Esophagus squamous epithelium (tissue), 4 donors: ENCODE results near the gene LPP.

Source experiments
- CTCF ChIP-seq, 6 experiments: fragments of 450-650 bp in 4 of 6; fragments of 200-600 bp in 2 of 6; sonication (generic) in 2 of 6; IDR thresholded peaks; one replicate each; pipeline ENCODE4 v1.5.1; 2016 to 2019; ENCODE audit warnings: antibody characterized with exemption in 6 of 6, mild to moderate bottlenecking in 4 of 6, moderate library complexity in 4 of 6
- POLR2A ChIP-seq, 4 donors: fragments of 450-650 bp; IDR thresholded peaks; one replicate each; pipeline ENCODE4 v1.6.1; 2017; ENCODE audit warnings: antibody characterized with exemption in 4 of 4, mild to moderate bottlenecking in 4 of 4, moderate library complexity in 3 of 4

GRCh38 chr3:188673646-188674186 is 519.8 kb downstream of the LPP start:
- TF ChIP-seq CTCF (IDR thresholded peaks at IDR 0.05), result no peak
- no peak for TF ChIP-seq POLR2A (IDR thresholded peaks at IDR 0.05)
